Cardiac septum (tissue), 1 donor: ENCODE data around the gene ZFHX3. TPM values are rescaled to one million over a fixed set of nuclear protein-coding genes. Genes with fewer than 3 reads are reported as not detected.

Experiments used
- DNase-seq: peaks from one replicate; pipeline ENCODE4 v3.0.0-alpha.2; 2020; ENCODE audit warnings: low spot score
- intact Hi-C: fragments of 100-400 bp; cut with DNase I; formaldehyde crosslinking; loops from one replicate; pipeline ENCODE4 v1.14.0; 2022
- total RNA-seq: library from RNA; stranded (reverse); fragmentation: NEBNext Ultra II Directional; extraction: Animal tissue kit (Norgen Biotek cat#: 25700); gene quantifications from one replicate; pipeline ENCODE4 v1.2.1, GENCODE V29; 2021
- donor health status: DM: no; HTN: no; CAD: no.

ZFHX3 gene
- total RNA-seq, 1 donor from 2014 or later, result 15.7 TPM

- intact Hi-C loops, result no loop called here
- no peak for DNase-seq
Measured at GRCh38 chr16:72970656-72971055, 77.3 kb downstream of the ZFHX3 start.

- no peak for DNase-seq
- intact Hi-C loops, result no loop called here
Measured at GRCh38 chr16:72969812-72970211, 78.1 kb downstream of the ZFHX3 start.

- intact Hi-C loops, result no loop called here
- no peak for DNase-seq
Measured at GRCh38 chr16:72969146-72969545, 78.8 kb downstream of the ZFHX3 start.

- intact Hi-C loops, result no loop called here
- DNase-seq, result no peak
Measured at GRCh38 chr16:72967941-72968340, 80.0 kb downstream of the ZFHX3 start.

- no peak for DNase-seq
- intact Hi-C loops, result no loop called here
Measured at GRCh38 chr16:72963533-72964315, 84.2 kb downstream of the ZFHX3 start.

GRCh38 chr16:72962347-72962746 is 85.6 kb downstream of the ZFHX3 start:
- intact Hi-C loops, result no loop called here
- DNase-seq, result no peak

- DNase-seq, result no peak
- intact Hi-C loops, result no loop called here
Measured at GRCh38 chr16:72961863-72962262, 86.1 kb downstream of the ZFHX3 start.

GRCh38 chr16:72961115-72961832 is 86.7 kb downstream of the ZFHX3 start:
- intact Hi-C loops, result no loop called here
- no peak for DNase-seq

GRCh38 chr16:72960101-72960500 is 87.8 kb downstream of the ZFHX3 start:
- DNase-seq, result no peak
- intact Hi-C loops, result no loop called here

GRCh38 chr16:72959301-72959996 is 88.5 kb downstream of the ZFHX3 start:
- intact Hi-C loops, result no loop called here

GRCh38 chr16:72958522-72959076 is 89.3 kb downstream of the ZFHX3 start:
- intact Hi-C loops, result no loop called here
- no peak for DNase-seq

More at GRCh38 chr16:72959301-72959996, 88.5 kb downstream of the ZFHX3 start:
- DNase-seq, result no peak

GRCh38 chr16:72957303-72958277 is 90.3 kb downstream of the ZFHX3 start:
- DNase-seq, result no peak
- intact Hi-C loops, result no loop called here

GRCh38 chr16:72956124-72957064 is 91.5 kb downstream of the ZFHX3 start:
- intact Hi-C loops, result no loop called here
- no peak for DNase-seq

GRCh38 chr16:72952811-72953271 is 95.1 kb downstream of the ZFHX3 start:
- intact Hi-C loops, result no loop called here
- DNase-seq, result no peak

GRCh38 chr16:72952404-72952803 is 95.5 kb downstream of the ZFHX3 start:
- intact Hi-C loops, result no loop called here

GRCh38 chr16:72951916-72952315 is 96.0 kb downstream of the ZFHX3 start:
- no peak for DNase-seq

More at GRCh38 chr16:72952404-72952803, 95.5 kb downstream of the ZFHX3 start:
- no peak for DNase-seq

GRCh38 chr16:72950669-72951068 is 97.3 kb downstream of the ZFHX3 start:
- intact Hi-C loops, result no loop called here
- DNase-seq, result no peak

More at GRCh38 chr16:72951916-72952315, 96.0 kb downstream of the ZFHX3 start:
- intact Hi-C loops, result no loop called here
